Erythroblast (primary cell): ENCODE results near the gene DOCK3.

Experiments
- GATA1 ChIP-seq: IDR thresholded peaks from 2 replicates; pipeline ENCODE4 v1.6.1; 2011; ENCODE audit warnings: low read depth, mild to moderate bottlenecking, control low read depth, low read length, moderate library complexity
- POLR2A ChIP-seq: IDR thresholded peaks from 2 replicates; pipeline ENCODE4 v1.6.1; 2011; ENCODE audit warnings: mild to moderate bottlenecking, low read length

GRCh38 chr3:51422211-51422610, 747.5 kb downstream of the DOCK3 start:
- TF ChIP-seq POLR2A (no peak), GATA1 (no peak)
